OCI-LY1 (cell line): ENCODE measurements around the gene MIEN1.

Source experiments
- EZH2 ChIP-seq: fragments of 200-600 bp; sonication (generic), shearing (Covaris generic); IDR thresholded peaks from 2 replicates; pipeline ENCODE4 v1.8.0; 2017; ENCODE audit warnings: borderline replicate concordance, mixed run types, mild to moderate bottlenecking, antibody characterized with exemption, low read length, moderate library complexity, mixed read lengths
- TF ChIP-seq, protein P1 (sequence below): fragments of 200-600 bp; sonication (generic), shearing (Covaris generic); IDR thresholded peaks from 2 replicates; pipeline ENCODE4 v1.5.1; 2017; ENCODE audit warnings: mild to moderate bottlenecking, antibody characterized with exemption, low read length, moderate library complexity, mixed read lengths

GRCh38 chr17:39754958-39755553 lies 24.7 kb upstream of the MIEN1 start:
- TF ChIP-seq EZH2, result no peak
- TF ChIP-seq, protein P1, sequence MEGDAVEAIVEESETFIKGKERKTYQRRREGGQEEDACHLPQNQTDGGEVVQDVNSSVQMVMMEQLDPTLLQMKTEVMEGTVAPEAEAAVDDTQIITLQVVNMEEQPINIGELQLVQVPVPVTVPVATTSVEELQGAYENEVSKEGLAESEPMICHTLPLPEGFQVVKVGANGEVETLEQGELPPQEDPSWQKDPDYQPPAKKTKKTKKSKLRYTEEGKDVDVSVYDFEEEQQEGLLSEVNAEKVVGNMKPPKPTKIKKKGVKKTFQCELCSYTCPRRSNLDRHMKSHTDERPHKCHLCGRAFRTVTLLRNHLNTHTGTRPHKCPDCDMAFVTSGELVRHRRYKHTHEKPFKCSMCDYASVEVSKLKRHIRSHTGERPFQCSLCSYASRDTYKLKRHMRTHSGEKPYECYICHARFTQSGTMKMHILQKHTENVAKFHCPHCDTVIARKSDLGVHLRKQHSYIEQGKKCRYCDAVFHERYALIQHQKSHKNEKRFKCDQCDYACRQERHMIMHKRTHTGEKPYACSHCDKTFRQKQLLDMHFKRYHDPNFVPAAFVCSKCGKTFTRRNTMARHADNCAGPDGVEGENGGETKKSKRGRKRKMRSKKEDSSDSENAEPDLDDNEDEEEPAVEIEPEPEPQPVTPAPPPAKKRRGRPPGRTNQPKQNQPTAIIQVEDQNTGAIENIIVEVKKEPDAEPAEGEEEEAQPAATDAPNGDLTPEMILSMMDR, result no peak
